ENCODE data around the gene AGBL3. TPM values are rescaled to one million over a fixed set of nuclear protein-coding genes. Genes with fewer than 3 reads are reported as not detected.
"Not testable (repeated sequence)": the region's sequence is repeated elsewhere in the genome, so short reads cannot be mapped to it uniquely, and the experiment has no call there.

AGBL3 gene
- total RNA-seq, 2 donors from 2014 or later: 0.47 to 0.98 TPM

DNA sequence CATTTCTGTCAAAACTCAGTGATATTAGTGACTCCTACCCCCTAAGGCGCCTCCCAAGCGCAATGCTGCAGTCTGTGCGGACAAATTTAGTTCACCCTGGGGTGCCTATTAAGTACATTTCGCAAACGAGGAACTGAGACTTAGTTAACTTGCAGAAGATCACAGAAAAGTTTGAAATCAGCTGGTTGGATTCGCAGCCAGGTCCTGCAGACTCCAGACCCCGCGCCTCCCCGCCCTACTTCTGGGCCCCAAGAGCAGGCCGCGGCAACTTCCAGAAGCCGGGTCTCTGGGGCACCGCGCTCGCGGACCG lies 183.6 kb downstream of the AGBL3 start:
- peak overlapping the region; percentile 100 for H3K27ac ChIP-seq
- TF ChIP-seq, protein P1, sequence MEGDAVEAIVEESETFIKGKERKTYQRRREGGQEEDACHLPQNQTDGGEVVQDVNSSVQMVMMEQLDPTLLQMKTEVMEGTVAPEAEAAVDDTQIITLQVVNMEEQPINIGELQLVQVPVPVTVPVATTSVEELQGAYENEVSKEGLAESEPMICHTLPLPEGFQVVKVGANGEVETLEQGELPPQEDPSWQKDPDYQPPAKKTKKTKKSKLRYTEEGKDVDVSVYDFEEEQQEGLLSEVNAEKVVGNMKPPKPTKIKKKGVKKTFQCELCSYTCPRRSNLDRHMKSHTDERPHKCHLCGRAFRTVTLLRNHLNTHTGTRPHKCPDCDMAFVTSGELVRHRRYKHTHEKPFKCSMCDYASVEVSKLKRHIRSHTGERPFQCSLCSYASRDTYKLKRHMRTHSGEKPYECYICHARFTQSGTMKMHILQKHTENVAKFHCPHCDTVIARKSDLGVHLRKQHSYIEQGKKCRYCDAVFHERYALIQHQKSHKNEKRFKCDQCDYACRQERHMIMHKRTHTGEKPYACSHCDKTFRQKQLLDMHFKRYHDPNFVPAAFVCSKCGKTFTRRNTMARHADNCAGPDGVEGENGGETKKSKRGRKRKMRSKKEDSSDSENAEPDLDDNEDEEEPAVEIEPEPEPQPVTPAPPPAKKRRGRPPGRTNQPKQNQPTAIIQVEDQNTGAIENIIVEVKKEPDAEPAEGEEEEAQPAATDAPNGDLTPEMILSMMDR (IDR thresholded peaks at IDR 0.05): no peak
- H3K9me3 ChIP-seq: no peaks in the 10 kb centered on the region
- no peaks in the 10 kb centered on the region for H3K36me3 ChIP-seq
- intact Hi-C loops (cut with DNase I): loop anchor here (10.0 kb wide), 1 partner anchor 485 kb away; no protein-coding TSS in a partner anchor
- H3K4me1 ChIP-seq: peaks cover 6% of the 10 kb centered on the region
- peak overlapping the region; percentile 86 for H3K4me3 ChIP-seq
- peak overlapping the region; percentile 93 to 94 for H3K9ac ChIP-seq (ENCODE audit: low read depth in 2 of 2, low read length in 2 of 2)
- no peaks in the 10 kb centered on the region for H3K27me3 ChIP-seq
- DNase-seq: no peak

GRCh38 chr7:135170274-135170997 lies 184.1 kb downstream of the AGBL3 start, which contains the start of gene CYREN:
CYREN (minus strand) TSS chr7:135170707; CDS start chr7:135168922, 1,785 bp downstream.
- Histone ChIP-seq H3K4me1 (peaks cover 6% of the 10 kb centered on the region), H3K4me3 (peak within 1 kb of the TSS; percentile 86), H3K27me3 (no peaks in the 10 kb centered on the region), H3K9me3 (no peaks in the 10 kb centered on the region), H3K27ac (peak within 1 kb of the TSS; percentile 100), H3K36me3 (no peaks in the 10 kb centered on the region), H3K9ac (ENCODE audit: low read depth in 2 of 2, low read length in 2 of 2) (peak within 1 kb of the TSS; percentile 93 to 94)
- TF ChIP-seq, protein P1 (IDR thresholded peaks at IDR 0.05): peak; percentile 64
- DNase-seq: peak; percentile 95
- intact Hi-C loops (cut with DNase I): loop anchor here (10.0 kb wide), 1 partner anchor 486 kb away; no protein-coding TSS in a partner anchor

- not testable (repeated sequence) for H3K9me3 ChIP-seq, H3K36me3 ChIP-seq, H3K4me1 ChIP-seq, DNase-seq, H3K27me3 ChIP-seq
- TF ChIP-seq, protein P1 (IDR thresholded peaks at IDR 0.05): peak; percentile 3
- Histone ChIP-seq H3K4me3 (peak overlapping the region; percentile 86), H3K27ac (peak overlapping the region; percentile 100), H3K9ac (ENCODE audit: low read depth in 2 of 2, low read length in 2 of 2) (peak overlapping the region; percentile 62 to 93)
- intact Hi-C loops (cut with DNase I): loop anchor here (10.0 kb wide), 1 partner anchor 486 kb away; no protein-coding TSS in a partner anchor
Observed at GRCh38 chr7:135170998-135171481, 184.7 kb downstream of the AGBL3 start.

GRCh38 chr7:135171581-135172291 lies 185.4 kb downstream of the AGBL3 start:
- H3K27me3 ChIP-seq, H3K36me3 ChIP-seq, H3K4me3 ChIP-seq, H3K4me1 ChIP-seq, H3K9me3 ChIP-seq, DNase-seq: not testable (repeated sequence)
- Histone ChIP-seq H3K9ac (ENCODE audit: low read depth in 2 of 2, low read length in 2 of 2) (peak overlapping the region in 1 of 2 donors; percentile 19), H3K27ac (peak overlapping the region; percentile 100)
- intact Hi-C loops (cut with DNase I): loop anchor here (10.0 kb wide), 1 partner anchor 487 kb away; no protein-coding TSS in a partner anchor

DNA sequence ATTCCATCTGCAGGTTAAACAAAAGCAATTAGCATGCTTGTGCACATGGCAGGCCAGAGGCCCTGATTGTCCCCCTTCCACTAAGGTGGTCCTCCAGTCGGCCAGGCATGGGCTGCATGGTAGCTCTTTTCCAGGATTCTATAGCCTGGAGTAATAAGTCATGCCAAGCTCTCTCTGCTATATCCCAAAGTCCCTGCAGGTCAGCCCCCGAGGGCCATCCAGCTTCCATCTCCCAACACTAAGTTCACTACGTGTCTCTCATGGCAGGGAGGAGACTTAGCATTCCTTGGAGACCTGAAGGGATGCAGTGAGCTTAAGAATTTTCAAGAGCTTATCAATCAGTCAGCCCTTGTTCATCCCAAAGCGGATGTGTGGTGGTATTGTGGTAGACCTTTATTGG lies 187.6 kb downstream of the AGBL3 start:
- intact Hi-C loops (cut with DNase I): loop anchor here (10.0 kb wide), 1 partner anchor 489 kb away; no protein-coding TSS in a partner anchor
- DNase-seq; H3K9me3 ChIP-seq; H3K9ac ChIP-seq (ENCODE audit: low read depth in 2 of 2, low read length in 2 of 2); H3K27me3 ChIP-seq; H3K4me3 ChIP-seq; H3K4me1 ChIP-seq; H3K27ac ChIP-seq; H3K36me3 ChIP-seq: not testable (repeated sequence)

DNA sequence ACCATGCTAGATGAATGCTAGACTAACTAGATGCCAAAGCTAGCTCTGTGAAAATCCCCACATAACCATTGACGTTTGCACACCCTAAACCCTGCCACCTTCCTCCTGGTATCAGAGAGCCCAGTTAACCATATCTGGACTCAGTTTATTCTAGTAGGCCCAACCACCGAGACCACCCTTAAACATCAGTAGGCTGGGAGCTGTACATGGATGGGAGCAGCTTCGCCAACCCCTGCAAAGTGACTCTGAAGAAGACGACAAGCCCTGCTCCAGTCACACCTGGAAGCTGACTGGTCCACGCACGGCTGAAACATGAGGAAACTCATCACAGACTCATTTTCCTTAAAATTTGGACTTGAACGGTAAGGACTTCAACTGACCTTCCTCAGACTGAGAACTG lies 188.6 kb downstream of the AGBL3 start:
- Histone ChIP-seq H3K4me1 (no peaks in the 10 kb centered on the region), H3K27me3 (no peaks in the 10 kb centered on the region), H3K27ac (no peak overlapping the region), H3K4me3 (no peak overlapping the region), H3K36me3 (no peaks in the 10 kb centered on the region), H3K9ac (ENCODE audit: low read depth in 2 of 2, low read length in 2 of 2) (no peak overlapping the region), H3K9me3 (no peaks in the 10 kb centered on the region)
- intact Hi-C loops (cut with DNase I): loop anchor here (10.0 kb wide), 1 partner anchor 490 kb away; no protein-coding TSS in a partner anchor
- no peak for DNase-seq
- TF ChIP-seq, protein P1 (IDR thresholded peaks at IDR 0.05): no peak

Measured in colonic mucosa (tissue), 4 donors.